DOHH2 (cell line): ENCODE data around the gene CDH6.

Experiments used
- H3F3A ChIP-seq: fragments of 200-600 bp; sonication (generic), shearing (Covaris generic); 2 replicates; pipeline ENCODE4 v1.6.0; 2016; ENCODE audit warnings: antibody characterized with exemption, mild to moderate bottlenecking; ENCODE audit not compliant: control insufficient read depth, insufficient read depth
- H3K27ac ChIP-seq: fragments of 200-600 bp; sonication (generic); 2 replicates; pipeline ENCODE4 v1.5.1; 2014; ENCODE audit warnings: low read depth, mild to moderate bottlenecking, low read length, moderate library complexity
- H3K27me3 ChIP-seq: fragments of 200-600 bp; sonication (generic); 2 replicates; pipeline ENCODE4 v1.6.1; 2014; ENCODE audit warnings: mild to moderate bottlenecking, low read length, mixed read lengths; ENCODE audit not compliant: control insufficient read depth
- H3K36me3 ChIP-seq: fragments of 200-600 bp; sonication (generic); 2 replicates; pipeline ENCODE4 v1.6.1; 2014; ENCODE audit warnings: mild to moderate bottlenecking, low read length, moderate library complexity, mixed read lengths; ENCODE audit not compliant: control insufficient read depth
- H3K4me1 ChIP-seq: fragments of 200-600 bp; sonication (generic); 2 replicates; pipeline ENCODE4 v1.6.1; 2014; ENCODE audit warnings: mild to moderate bottlenecking, low read length, mixed read lengths; ENCODE audit not compliant: control insufficient read depth
- H3K4me2 ChIP-seq: fragments of 200-600 bp; sonication (generic); 2 replicates; pipeline ENCODE4 v1.6.0; 2014; ENCODE audit warnings: mild to moderate bottlenecking, low read length, moderate library complexity
- H3K4me3 ChIP-seq: fragments of 200-600 bp; sonication (generic); 2 replicates; pipeline ENCODE4 v1.5.1; 2014; ENCODE audit warnings: mild to moderate bottlenecking, low read length, mixed read lengths
- H3K79me2 ChIP-seq: fragments of 200-600 bp; sonication (generic); 2 replicates; pipeline ENCODE4 v1.6.1; 2014; ENCODE audit warnings: mild to moderate bottlenecking, low read length, mixed read lengths; ENCODE audit not compliant: control insufficient read depth
- H3K9me2 ChIP-seq: fragments of 200-600 bp; sonication (generic); replicated peaks from 2 replicates; pipeline ENCODE4 v1.6.1; 2014; ENCODE audit warnings: mild to moderate bottlenecking, low read length, mixed read lengths; ENCODE audit not compliant: control insufficient read depth
- H3K9me3 ChIP-seq: fragments of 200-600 bp; sonication (generic); 2 replicates; pipeline ENCODE4 v1.6.1; 2014; ENCODE audit warnings: antibody characterized with exemption, low read length, mixed read lengths; ENCODE audit not compliant: control insufficient read depth, insufficient read depth
- H4K20me1 ChIP-seq: fragments of 200-600 bp; sonication (generic); 2 replicates; pipeline ENCODE4 v1.6.0; 2014; ENCODE audit warnings: low read depth, mild to moderate bottlenecking, antibody characterized with exemption, low read length, moderate library complexity; ENCODE audit not compliant: control insufficient read depth, insufficient read depth
- CTCF ChIP-seq: fragments of 200-600 bp; sonication (generic); IDR thresholded peaks from one replicate; pipeline ENCODE4 v1.5.1; 2014; ENCODE audit warnings: antibody characterized with exemption, mild to moderate bottlenecking, low read depth, low read length; ENCODE audit not compliant: poor library complexity, severe bottlenecking
- EZH2phosphoT487 ChIP-seq: fragments of 200-600 bp; sonication (generic); IDR thresholded peaks from 2 replicates; pipeline ENCODE4 v1.6.1; 2017; ENCODE audit warnings: borderline replicate concordance, mild to moderate bottlenecking, antibody characterized with exemption, low read length, moderate library complexity, mixed read lengths

Gene CDH6

GRCh38 chr5:31285025-31285424 lies 91.5 kb downstream of the CDH6 start:
- Histone ChIP-seq H3K36me3 (no peaks in the 10 kb centered on the region), H3K4me2 (no peak overlapping the region), H4K20me1 (no peaks in the 10 kb centered on the region), H3K9me2 (no peaks in the 10 kb centered on the region), H3K27ac (no peak overlapping the region), H3K9me3 (no peaks in the 10 kb centered on the region), H3F3A (no peaks in the 10 kb centered on the region), H3K4me1 (no peaks in the 10 kb centered on the region), H3K79me2 (no peaks in the 10 kb centered on the region), H3K4me3 (no peak overlapping the region), H3K27me3 (no peaks in the 10 kb centered on the region)
- TF ChIP-seq CTCF: no peak

DNA sequence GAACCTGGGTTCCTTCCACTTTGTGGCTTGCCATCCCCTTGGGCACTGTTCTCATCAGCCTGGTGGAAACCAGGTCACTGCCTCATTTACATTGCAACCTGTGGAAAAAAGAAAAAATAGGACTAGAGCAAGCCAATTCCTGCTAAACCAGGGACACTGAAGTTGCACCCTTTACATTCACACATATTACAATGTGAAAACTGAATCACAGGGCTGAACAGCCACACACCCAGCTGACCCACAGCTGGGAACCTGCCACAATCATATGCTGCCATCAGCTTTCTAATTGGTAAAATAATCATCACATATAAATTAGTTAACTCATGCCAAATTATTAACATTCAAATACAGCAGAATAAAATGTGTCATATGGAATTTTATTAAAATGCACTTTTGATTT lies 94.5 kb downstream of the CDH6 start:
- TF ChIP-seq CTCF: no peak
- no peak for TF ChIP-seq EZH2phosphoT487
- Histone ChIP-seq H3F3A (no peaks in the 10 kb centered on the region), H3K4me3 (no peak overlapping the region), H4K20me1 (no peaks in the 10 kb centered on the region), H3K27me3 (no peaks in the 10 kb centered on the region), H3K27ac (no peak overlapping the region), H3K4me2 (no peak overlapping the region), H3K36me3 (no peaks in the 10 kb centered on the region), H3K9me3 (no peaks in the 10 kb centered on the region), H3K4me1 (no peaks in the 10 kb centered on the region), H3K79me2 (no peaks in the 10 kb centered on the region), H3K9me2 (no peaks in the 10 kb centered on the region)

DNA sequence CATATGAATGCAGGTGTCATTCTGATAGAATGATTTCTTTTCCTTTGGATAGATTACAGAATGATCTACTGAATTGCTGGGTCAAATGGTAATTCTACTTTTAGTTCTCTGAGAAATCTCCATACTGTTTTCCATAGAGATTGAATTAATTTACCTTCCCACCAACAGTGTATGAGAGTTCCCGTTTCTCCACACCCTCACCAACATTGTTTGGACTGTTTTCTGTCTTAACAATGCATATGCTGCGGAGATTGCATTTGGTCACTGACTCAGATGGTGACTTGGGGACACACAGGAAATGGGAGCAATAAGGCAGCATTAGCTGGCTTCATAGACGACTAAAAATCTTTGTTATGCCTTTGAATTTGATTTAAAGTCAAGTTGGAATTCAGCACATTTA lies 95.9 kb downstream of the CDH6 start:
- no peak for TF ChIP-seq CTCF
- TF ChIP-seq EZH2phosphoT487: no peak
- H3K4me2 ChIP-seq: no peak overlapping the region
- H3K36me3 ChIP-seq: no peaks in the 10 kb centered on the region
- H3K9me3 ChIP-seq: no peaks in the 10 kb centered on the region
- no peaks in the 10 kb centered on the region for H3K9me2 ChIP-seq
- no peaks in the 10 kb centered on the region for H3K27me3 ChIP-seq
- no peaks in the 10 kb centered on the region for H3K79me2 ChIP-seq
- no peaks in the 10 kb centered on the region for H3K4me1 ChIP-seq
- H4K20me1 ChIP-seq: no peaks in the 10 kb centered on the region
- H3F3A ChIP-seq: no peaks in the 10 kb centered on the region
- H3K27ac ChIP-seq: no peak overlapping the region
- no peak overlapping the region for H3K4me3 ChIP-seq

DNA sequence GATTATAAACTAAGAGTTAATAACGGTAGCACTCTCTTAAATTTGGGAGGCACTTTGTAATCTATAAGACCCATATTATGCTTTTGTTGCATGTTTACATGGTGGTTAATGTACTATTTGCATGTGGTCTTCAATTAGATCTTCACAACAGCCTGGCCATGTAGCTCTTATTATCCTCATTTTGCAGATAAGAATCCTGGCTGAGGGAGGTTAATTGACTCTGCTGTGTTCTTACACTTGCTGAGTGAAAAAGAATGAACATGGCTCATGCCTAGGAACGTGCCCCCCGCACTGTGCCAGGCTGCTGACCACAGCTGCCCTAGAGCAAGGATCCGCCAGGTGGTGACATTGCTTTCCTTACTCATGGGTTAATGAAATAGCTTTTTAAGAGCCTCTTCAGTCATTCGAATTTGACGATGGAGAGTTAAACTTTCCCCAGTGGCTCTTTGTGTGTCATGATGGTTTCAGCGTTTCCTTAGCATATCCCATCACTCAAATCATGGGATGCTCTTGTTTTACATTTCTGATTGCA lies 97.9 kb downstream of the CDH6 start:
- Histone ChIP-seq H3F3A (no peaks in the 10 kb centered on the region), H3K79me2 (no peaks in the 10 kb centered on the region), H3K36me3 (no peaks in the 10 kb centered on the region), H3K27ac (no peak overlapping the region), H3K9me2 (no peaks in the 10 kb centered on the region), H4K20me1 (no peaks in the 10 kb centered on the region), H3K4me3 (no peak overlapping the region), H3K4me2 (no peak overlapping the region), H3K27me3 (no peaks in the 10 kb centered on the region), H3K4me1 (no peaks in the 10 kb centered on the region), H3K9me3 (no peaks in the 10 kb centered on the region)
- TF ChIP-seq CTCF (no peak), EZH2phosphoT487 (no peak)
